A549 treated with CORT108297 at 1 μM for 4 hours (cell line): Measurements from ENCODE around the gene VRK2. TPM values are rescaled to one million over a fixed set of nuclear protein-coding genes. Genes with fewer than 3 reads are reported as not detected.

ENCODE experiments used
- total RNA-seq: library from RNA; stranded (reverse); fragments of 200-300 nt; extraction: Qiagen RNA extraction; gene quantifications from 5 replicates; pipeline ENCODE4 v1.2.3, GENCODE V29; 2022

Gene VRK2
- 28.1 to 36.5 TPM (median 29.8 TPM) in 5 replicates for total RNA-seq

DNA sequence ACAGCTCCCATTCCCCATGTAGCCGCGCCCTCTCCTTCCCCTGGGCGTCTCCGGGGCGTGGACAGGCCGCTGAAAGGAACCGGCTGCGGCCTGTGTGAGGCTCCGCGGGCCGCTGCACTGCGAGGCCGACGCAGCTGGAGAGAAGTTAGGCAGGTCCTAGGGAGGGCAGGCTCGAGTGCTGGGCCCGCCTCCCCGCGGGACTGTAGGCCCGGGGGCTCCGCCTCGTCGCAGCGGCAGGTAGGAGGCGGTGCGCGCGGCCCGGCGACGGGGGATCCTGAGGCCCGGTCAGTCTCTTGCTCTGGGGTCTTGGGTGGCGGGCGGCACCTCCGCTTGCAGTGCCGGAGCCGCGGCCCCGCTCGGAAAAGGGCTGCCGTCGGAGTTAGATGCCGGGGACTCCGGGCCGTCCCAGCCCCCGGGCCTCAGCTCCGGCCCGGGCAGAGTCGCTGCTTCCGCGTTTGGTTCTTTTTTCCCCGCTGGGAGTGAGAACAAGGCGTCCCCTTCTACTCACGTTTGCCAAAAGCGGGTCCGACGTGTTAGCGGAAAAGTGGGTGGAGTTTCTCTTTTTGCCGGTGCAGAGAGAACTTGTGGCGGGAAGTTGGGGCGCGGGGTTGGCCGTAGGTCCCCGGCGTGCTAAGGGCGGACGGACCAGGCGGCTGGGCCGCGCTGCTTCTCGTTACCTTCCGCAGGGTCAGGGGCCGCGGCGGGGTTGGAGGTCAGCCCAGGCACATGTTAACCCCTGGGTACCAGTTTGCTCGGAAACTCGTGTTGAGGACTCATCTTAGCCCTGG, at the start of gene VRK2:
TSS of gene VRK2 (plus strand) at position 222 of the 788 bp plus-strand sequence. CDS start 2,026 bp downstream, outside the sequence.

Other genes with a start within 250 kb of the VRK2 start
- gene FANCL, start 194.5 kb downstream of the VRK2 start, total RNA-seq: 25.5 to 34.4 TPM (median 28.6 TPM) in 5 replicates